H9 (cell line): ENCODE data around the gene SH3GL1. TPM values are rescaled to one million over a fixed set of nuclear protein-coding genes. Genes with fewer than 3 reads are reported as not detected.

Source experiments
- DNase-seq: peaks from one replicate; pipeline ENCODE4 v3.0.0-alpha.2; 2017
- H2AFZ ChIP-seq: one replicate; pipeline ENCODE4 v1.6.1; 2013; ENCODE audit warnings: mild to moderate bottlenecking, low read length, control low read depth, moderate library complexity
- H2AK5ac ChIP-seq: 2 replicates; pipeline ENCODE4 v1.6.1; 2013; ENCODE audit warnings: low read length, control low read depth, mixed read lengths; ENCODE audit not compliant: insufficient read length
- H2BK120ac ChIP-seq: one replicate; pipeline ENCODE4 v1.6.1; 2013; ENCODE audit warnings: low read depth, mild to moderate bottlenecking, low read length, control low read depth, inconsistent platforms; ENCODE audit not compliant: poor library complexity, severe bottlenecking
- H2BK12ac ChIP-seq: 2 replicates; pipeline ENCODE4 v1.6.1; 2013; ENCODE audit warnings: low read length, control low read depth, mixed read lengths, low read depth; ENCODE audit not compliant: insufficient read length
- H2BK15ac ChIP-seq: 2 replicates; pipeline ENCODE4 v1.6.1; 2013; ENCODE audit warnings: low read depth, low read length, control low read depth
- H2BK20ac ChIP-seq: one replicate; pipeline ENCODE4 v1.6.1; 2013; ENCODE audit warnings: low read depth, mild to moderate bottlenecking, low read length, control low read depth, inconsistent platforms; ENCODE audit not compliant: poor library complexity, severe bottlenecking
- H2BK5ac ChIP-seq: 2 replicates; pipeline ENCODE4 v1.6.1; 2013; ENCODE audit warnings: low read length, control low read depth, mixed read lengths; ENCODE audit not compliant: insufficient read length
- H3K14ac ChIP-seq: 2 replicates; pipeline ENCODE4 v1.6.1; 2013; ENCODE audit warnings: low read length, control low read depth; ENCODE audit not compliant: insufficient read depth
- H3K18ac ChIP-seq: 2 replicates; pipeline ENCODE4 v1.6.1; 2013; ENCODE audit warnings: low read depth, mild to moderate bottlenecking, mixed read lengths, low read length, control low read depth; ENCODE audit not compliant: insufficient read length
- H3K23ac ChIP-seq: 2 replicates; pipeline ENCODE4 v1.6.1; 2013; ENCODE audit warnings: low read length, control low read depth, mixed read lengths, low read depth; ENCODE audit not compliant: insufficient read length
- H3K23me2 ChIP-seq: 2 replicates; pipeline ENCODE4 v1.6.1; 2013; ENCODE audit warnings: low read depth, mild to moderate bottlenecking, mixed read lengths, low read length, control low read depth; ENCODE audit not compliant: insufficient read length, poor library complexity, severe bottlenecking
- H3K27ac ChIP-seq: 2 replicates; pipeline ENCODE4 v1.5.1; 2013; ENCODE audit warnings: low read length, control low read depth, mixed read lengths, low read depth; ENCODE audit not compliant: insufficient read length
- H3K27me3 ChIP-seq: 2 replicates; pipeline ENCODE4 v1.6.1; 2013; ENCODE audit warnings: low read length, control low read depth, inconsistent platforms; ENCODE audit not compliant: insufficient read depth
- H3K4ac ChIP-seq: 2 replicates; pipeline ENCODE4 v1.6.1; 2013; ENCODE audit warnings: low read depth, mild to moderate bottlenecking, control low read depth, inconsistent platforms, low read length, moderate library complexity
- H3K4me1 ChIP-seq: 2 replicates; pipeline ENCODE4 v1.6.1; 2013; ENCODE audit warnings: low read length, control low read depth, inconsistent platforms; ENCODE audit not compliant: insufficient read depth
- H3K4me2 ChIP-seq: 2 replicates; pipeline ENCODE4 v1.6.1; 2013; ENCODE audit warnings: low read length, control low read depth, mixed read lengths; ENCODE audit not compliant: insufficient read length, insufficient read depth
- H3K56ac ChIP-seq: 2 replicates; pipeline ENCODE4 v1.6.1; 2013; ENCODE audit warnings: low read depth, mild to moderate bottlenecking, mixed read lengths, low read length, control low read depth; ENCODE audit not compliant: insufficient read length
- H3K79me1 ChIP-seq: 2 replicates; pipeline ENCODE4 v1.6.1; 2013; ENCODE audit warnings: low read depth, mild to moderate bottlenecking, moderate library complexity, low read length, control low read depth, inconsistent platforms; ENCODE audit not compliant: insufficient read depth, poor library complexity, severe bottlenecking
- H3K79me2 ChIP-seq: 2 replicates; pipeline ENCODE4 v1.6.1; 2013; ENCODE audit warnings: low read length, control low read depth, inconsistent platforms; ENCODE audit not compliant: insufficient read depth
- H3K9ac ChIP-seq: 2 replicates; pipeline ENCODE4 v1.6.1; 2013; ENCODE audit warnings: low read length, control low read depth, mixed read lengths; ENCODE audit not compliant: insufficient read length; ENCODE audit errors: extremely low read depth
- H3K9me3 ChIP-seq: one replicate; pipeline ENCODE4 v1.6.1; 2013; ENCODE audit warnings: low read depth, low read length, inconsistent platforms; ENCODE audit not compliant: control insufficient read depth
- H3T11ph ChIP-seq: one replicate; pipeline ENCODE4 v1.6.1; 2013; ENCODE audit warnings: mild to moderate bottlenecking, low read length, control low read depth, inconsistent platforms
- H4K20me1 ChIP-seq: one replicate; pipeline ENCODE4 v1.6.1; 2013; ENCODE audit not compliant: control insufficient read depth, insufficient read length, insufficient read depth
- H4K5ac ChIP-seq: 2 replicates; pipeline ENCODE4 v1.6.1; 2013; ENCODE audit warnings: low read depth, mild to moderate bottlenecking, mixed read lengths, low read length, control low read depth; ENCODE audit not compliant: insufficient read length
- H4K8ac ChIP-seq: replicated peaks from 2 replicates; pipeline ENCODE4 v1.6.1; 2013; ENCODE audit warnings: low read length, control low read depth, mixed read lengths, low read depth; ENCODE audit not compliant: insufficient read length
- H4K91ac ChIP-seq: 2 replicates; pipeline ENCODE4 v1.6.1; 2013; ENCODE audit warnings: low read depth, mild to moderate bottlenecking, moderate library complexity, mixed read lengths, low read length, control low read depth; ENCODE audit not compliant: insufficient read length
- H3K27ac Mint-ChIP-seq, 3 experiments: 2 replicates in 2 of 3; 3 replicates in 1 of 3; pipeline ENCODE4 v1.8.0; 2020 to 2021; ENCODE audit warnings: mixed read lengths in 3 of 3, mild to moderate bottlenecking in 1 of 3, moderate library complexity in 1 of 3
- H3K27me3 Mint-ChIP-seq: 2 replicates; pipeline ENCODE4 v1.8.0; 2021; ENCODE audit warnings: low read depth, mild to moderate bottlenecking, moderate library complexity, mixed read lengths
- H3K36me3 Mint-ChIP-seq, 3 experiments: 2 replicates in 2 of 3; 3 replicates in 1 of 3; pipeline ENCODE4 v1.8.0; 2020 to 2021; ENCODE audit warnings: low read depth in 3 of 3, mixed read lengths in 3 of 3; ENCODE audit not compliant: insufficient read depth in 1 of 3
- H3K4me1 Mint-ChIP-seq, 2 experiments: 2 replicates each; pipeline ENCODE4 v1.8.0; 2020; ENCODE audit warnings: mixed read lengths in 2 of 2
- H3K4me3 Mint-ChIP-seq, 2 experiments: 2 replicates in 1 of 2; 3 replicates in 1 of 2; pipeline ENCODE4 v1.8.0; 2020 to 2021; ENCODE audit warnings: mild to moderate bottlenecking in 2 of 2, mixed read lengths in 2 of 2, moderate library complexity in 1 of 2
- H3K9me3 Mint-ChIP-seq, 2 experiments: 2 replicates in 1 of 2; 3 replicates in 1 of 2; pipeline ENCODE4 v1.8.0; 2020; ENCODE audit warnings: mild to moderate bottlenecking in 2 of 2, mixed read lengths in 2 of 2, moderate library complexity in 1 of 2
- CTCF ChIP-seq: fragments of 200-600 bp; sonication (generic); conservative IDR thresholded peaks from 3 replicates; pipeline ENCODE4 v1.8.0; 2021; ENCODE audit warnings: antibody characterized with exemption, mild to moderate bottlenecking
- WGBS: extraction: QIAGEN DNeasy Blood & Tissue Kit; methylation state at CpG from one replicate; pipeline ENCODE4 v1.1.7; 2013; ENCODE audit warnings: missing lambda C conversion rate, low lambda C conversion rate, mixed read lengths; ENCODE audit not compliant: insufficient read length; ENCODE audit errors: extremely low coverage; 5-methylcytosine and 5-hydroxymethylcytosine counted together
- total RNA-seq: library from RNA; stranded (reverse); gene quantifications from 2 replicates; pipeline ENCODE4 v1.2.1, GENCODE V29; 2021

Gene SH3GL1
- total RNA-seq, 1 experiment from 2014 or later: 85.5 TPM

DNA sequence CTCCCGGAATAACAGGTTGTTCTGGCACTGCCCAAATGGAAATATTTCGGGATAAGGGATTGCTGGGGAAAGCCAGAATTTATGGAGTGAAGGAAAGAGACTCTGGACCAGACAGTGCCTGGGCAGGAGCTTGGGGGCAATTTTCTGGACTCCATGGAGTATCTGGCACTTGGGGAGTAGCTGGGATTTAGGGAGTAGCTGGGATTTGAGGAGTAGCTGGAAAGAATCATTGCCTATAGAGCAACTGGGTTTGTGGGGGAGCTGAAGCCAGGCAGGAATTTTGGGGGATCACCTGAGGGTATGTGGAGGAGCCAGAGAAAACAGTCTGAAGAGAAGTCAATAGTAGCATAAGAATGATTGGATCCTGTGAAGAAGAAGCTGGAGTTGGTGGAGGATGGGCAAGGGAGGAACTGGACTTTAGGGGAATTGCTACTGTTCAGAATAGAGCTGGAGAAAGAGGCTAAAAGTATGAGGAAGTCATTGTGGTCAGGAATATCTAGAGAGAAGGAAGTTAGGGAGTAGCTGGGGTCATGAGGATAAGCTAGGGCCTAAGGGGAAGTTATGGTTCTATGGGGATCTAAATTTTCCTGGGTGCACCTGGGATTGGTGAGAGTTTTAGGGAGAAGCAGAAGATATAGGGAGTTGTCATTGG lies 81.2 kb downstream of the SH3GL1 start:
- Histone ChIP-seq H3K23ac (no peak overlapping the region), H3K14ac (no peak overlapping the region), H3K27ac (no peak overlapping the region), H2AFZ (no peak overlapping the region), H3K4me2 (no peak overlapping the region), H3K23me2 (no peaks in the 10 kb centered on the region), H2BK5ac (no peak overlapping the region), H4K5ac (no peak overlapping the region), H2BK20ac (no peak overlapping the region), H3K27me3 (no peaks in the 10 kb centered on the region), H3K18ac (no peak overlapping the region), H4K8ac (no peak overlapping the region), H3K9me3 (no peaks in the 10 kb centered on the region), H3K79me1 (no peaks in the 10 kb centered on the region), H2BK120ac (no peak overlapping the region), H2AK5ac (no peak overlapping the region), H2BK15ac (no peak overlapping the region), H4K91ac (no peak overlapping the region), H3K56ac (no peak overlapping the region), H3T11ph (no peak overlapping the region), H2BK12ac (no peak overlapping the region), H3K4ac (no peak overlapping the region), H4K20me1 (no peaks in the 10 kb centered on the region), H3K4me1 (no peaks in the 10 kb centered on the region), H3K79me2 (no peaks in the 10 kb centered on the region), H3K9ac (no peak overlapping the region)
- no peak for DNase-seq
- Mint-ChIP-seq H3K36me3 (peaks cover 54 to 72% (median 58%) of the 10 kb centered on the region in 3 experiments), H3K27ac (no peak overlapping the region), H3K9me3 (peaks cover 31% of the 10 kb centered on the region in 2 experiments), H3K4me1 (no peaks in the 10 kb centered on the region), H3K4me3 (no peak overlapping the region), H3K27me3 (no peaks in the 10 kb centered on the region; the same call in none of the 2 replicates)
- no CpG with 5 or more reads among the region's 2 CpGs for whole genome bisulfite sequencing
- TF ChIP-seq CTCF: no peak
